GM18502 (cell line): Measurements from ENCODE around the gene TERT.
A peak's percentile ranks its signal among the peaks of the same experiment; 100 is the strongest.
"Not testable (repeated sequence)": the region's sequence is repeated elsewhere in the genome, so short reads cannot be mapped to it uniquely, and the experiment has no call there.

Experiments
- ATAC-seq: cut with Tn5 transposase; IDR thresholded peaks from one replicate; pipeline ENCODE4 v1.9.1; 2021; ENCODE audit warnings: mild to moderate bottlenecking; ENCODE audit not compliant: unreplicated experiment, poor library complexity

The TERT gene

GRCh38 chr5:1294835-1295649, at the start of gene TERT:
TSS of gene TERT (minus strand) at chr5:1295068. CDS start at chr5:1294989, 79 bp downstream.
- no peak for ATAC-seq

GRCh38 chr5:1343931-1344901, 49.3 kb upstream of the TERT start:
- peak; percentile 33 for ATAC-seq

GRCh38 chr5:1343315-1343751, 48.5 kb upstream of the TERT start:
- ATAC-seq = no peak

- ATAC-seq = not testable (repeated sequence)
These were observed 47.8 kb upstream of the TERT start for GRCh38 chr5:1342711-1343110.

GRCh38 chr5:1342268-1342667, 47.4 kb upstream of the TERT start:
- ATAC-seq = no peak

DNA sequence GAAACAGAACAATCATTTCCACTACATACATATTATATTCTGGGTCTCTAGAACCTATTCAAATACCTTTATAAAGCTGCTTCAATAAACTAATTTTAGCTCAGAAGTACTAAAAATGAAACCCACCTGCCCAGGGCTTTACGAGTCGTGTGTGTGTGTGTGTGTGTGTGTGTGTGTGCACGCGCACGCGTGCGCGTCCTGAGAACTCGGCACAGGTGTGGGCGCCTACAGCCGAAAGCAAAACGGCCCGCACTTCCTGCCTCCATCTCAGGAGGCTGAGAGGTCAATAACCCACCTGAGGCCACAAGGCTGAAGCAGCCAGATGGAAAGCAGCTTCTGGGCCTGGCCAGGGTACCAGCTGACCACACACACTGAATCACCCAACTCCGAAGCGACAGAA, 47.0 kb upstream of the TERT start:
- ATAC-seq = no peak

GRCh38 chr5:1339818-1340210, 44.9 kb upstream of the TERT start:
- ATAC-seq = not testable (repeated sequence)

GRCh38 chr5:1339139-1339817, 44.4 kb upstream of the TERT start:
- not testable (repeated sequence) for ATAC-seq

GRCh38 chr5:1338506-1339070, 43.7 kb upstream of the TERT start:
- no peak for ATAC-seq

DNA sequence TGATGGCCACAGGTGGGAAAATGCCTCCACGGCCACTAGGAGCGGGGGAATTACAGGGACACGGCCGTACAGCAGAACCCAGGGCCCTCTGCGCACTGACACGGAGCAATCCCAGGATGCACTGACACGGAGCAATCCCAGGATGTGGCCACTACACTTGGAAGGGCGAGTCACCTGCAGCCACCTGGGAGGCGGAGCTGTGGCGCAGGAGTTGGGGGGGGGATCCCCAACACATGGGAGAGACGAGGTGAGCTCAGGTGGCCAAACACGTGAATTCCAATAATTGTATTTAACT, 43.3 kb upstream of the TERT start:
- no peak for ATAC-seq

DNA sequence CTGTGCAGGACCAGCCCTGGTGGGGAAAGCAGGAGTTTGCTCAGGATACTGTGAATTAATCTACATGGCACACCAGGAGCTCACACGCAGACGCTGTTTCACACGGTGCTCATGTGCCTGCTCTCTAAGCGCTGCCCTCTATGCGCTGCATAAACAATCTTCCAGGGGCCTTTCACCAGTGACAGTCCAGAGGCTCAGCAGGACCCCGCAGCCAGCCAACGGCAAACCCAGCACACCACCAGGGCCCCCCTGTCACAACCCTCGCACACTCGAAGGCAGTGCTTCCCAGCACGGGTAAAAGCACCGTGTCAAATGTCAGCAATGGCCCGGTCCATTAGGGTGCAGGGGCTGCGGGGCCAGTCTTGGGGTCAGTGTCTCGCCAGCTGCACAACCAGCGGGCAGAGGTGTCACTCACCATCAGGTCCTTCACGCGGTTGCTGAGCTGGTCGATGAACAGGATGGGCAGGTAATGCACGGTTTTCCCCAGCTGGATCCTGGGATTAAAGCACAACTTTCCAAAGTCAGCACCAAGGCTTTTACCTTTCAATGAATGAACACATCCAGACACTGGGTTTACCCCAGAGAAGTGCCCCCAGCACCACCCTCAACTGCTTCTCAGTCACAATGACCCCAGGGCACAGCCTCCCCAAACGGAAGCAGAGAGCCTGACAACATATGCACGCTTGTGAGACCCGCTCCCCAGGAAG, 42.8 kb upstream of the TERT start:
- no peak for ATAC-seq

- ATAC-seq = no peak
These were observed 42.1 kb upstream of the TERT start for GRCh38 chr5:1336749-1337488.

DNA sequence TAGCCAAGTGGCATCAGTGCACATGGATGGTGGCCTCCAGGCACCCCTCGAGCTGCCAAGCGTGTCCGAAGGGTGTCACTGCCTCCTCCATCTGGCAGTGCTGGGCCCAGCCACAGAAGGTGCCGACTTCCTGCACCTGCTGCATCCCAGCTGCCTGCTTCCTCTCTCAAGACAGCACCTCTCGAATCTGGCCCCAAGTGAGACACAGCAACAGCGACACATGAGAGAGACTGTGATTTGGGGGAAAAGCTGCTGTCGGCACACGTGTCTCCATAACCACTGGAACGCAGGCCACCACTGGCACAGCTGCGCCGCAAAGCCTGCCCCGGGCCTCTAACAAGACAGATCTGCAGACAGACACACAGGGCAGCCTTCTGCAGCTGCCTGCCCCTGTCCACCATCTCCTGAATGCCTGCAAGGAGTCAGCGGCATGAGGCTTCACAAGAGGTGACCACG, 41.3 kb upstream of the TERT start:
- no peak for ATAC-seq

DNA sequence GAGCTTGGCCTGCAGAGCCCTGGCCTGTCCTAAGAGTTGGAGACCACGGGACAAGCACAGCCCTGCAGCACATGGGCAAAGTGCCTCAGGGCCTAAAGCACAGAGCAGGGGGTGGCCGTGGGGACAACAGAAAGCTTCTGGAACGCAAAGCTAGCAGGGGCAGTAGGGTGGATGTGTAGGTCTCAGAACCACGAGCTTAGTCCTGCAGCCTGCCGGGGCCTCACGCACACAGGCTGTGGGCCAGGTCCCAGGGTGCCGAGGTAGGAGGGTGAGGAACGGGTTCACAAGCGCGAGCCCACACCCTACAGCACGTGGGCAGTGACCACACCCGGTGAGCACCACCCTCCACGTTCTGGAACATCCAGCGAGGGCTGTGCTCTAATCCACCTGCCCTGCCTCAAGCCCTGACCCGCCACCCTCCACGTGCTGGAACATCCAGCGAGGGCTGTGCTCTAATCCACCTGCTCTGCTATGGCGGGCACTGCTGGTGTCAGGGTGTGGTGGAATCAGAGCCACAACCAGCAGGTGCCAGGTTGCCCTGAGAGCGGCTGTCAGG, 40.8 kb upstream of the TERT start:
- no peak for ATAC-seq

DNA sequence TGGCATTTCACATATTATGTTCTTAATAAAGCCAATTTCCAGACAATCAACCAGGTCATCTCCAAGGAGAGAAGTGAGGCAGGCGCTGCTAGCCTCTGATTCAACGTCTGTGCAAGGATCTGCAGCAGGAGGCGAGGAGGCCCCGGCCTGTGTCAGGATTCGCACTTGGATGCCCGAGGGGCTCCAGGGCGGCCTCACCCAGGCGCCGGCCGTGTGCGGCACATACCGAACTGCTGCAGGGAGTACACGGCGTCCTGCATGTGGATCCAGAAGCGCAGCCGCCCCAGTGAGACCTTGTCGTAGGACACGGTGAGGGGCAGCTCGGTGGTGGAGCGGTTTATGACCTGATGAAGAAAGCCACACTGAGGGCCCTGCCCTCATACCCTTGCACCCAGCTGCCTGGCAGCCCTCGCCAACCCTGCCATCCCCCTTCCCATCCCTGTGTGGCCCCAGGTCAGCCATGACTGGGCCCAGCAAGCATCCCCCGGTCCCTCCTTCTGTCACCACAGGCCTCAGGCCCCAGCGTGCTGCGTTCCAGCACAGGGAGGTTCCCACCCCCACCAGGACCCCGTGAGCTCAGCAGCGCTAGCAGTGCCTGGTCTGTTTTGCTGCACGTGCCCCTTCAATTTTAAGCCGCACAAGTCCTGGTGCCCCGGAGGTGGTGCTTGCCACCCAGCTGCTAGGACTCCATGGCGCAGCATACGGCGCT, 40.1 kb upstream of the TERT start:
- no peak for ATAC-seq

DNA sequence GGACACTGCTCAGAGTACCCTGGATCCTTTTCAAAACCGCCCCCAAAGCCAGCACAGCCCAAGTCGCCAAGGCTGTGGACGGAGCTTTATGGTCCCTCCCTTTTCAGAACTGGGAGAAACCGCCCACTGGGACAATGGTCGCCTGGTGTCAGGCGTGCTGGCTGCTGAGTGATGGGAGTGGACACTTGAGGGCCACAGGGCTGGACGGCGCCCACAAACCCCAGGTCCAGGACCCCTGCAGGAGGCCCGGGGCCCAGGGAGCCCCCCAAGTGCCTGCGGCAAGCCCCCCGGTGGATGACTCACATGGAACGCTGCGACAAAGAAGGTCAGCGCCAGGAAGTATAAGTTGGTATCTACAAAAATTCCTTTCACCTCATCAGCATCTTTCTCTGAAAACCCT, 39.1 kb upstream of the TERT start:
- ATAC-seq = no peak

GRCh38 chr5:1333286-1333685, 38.4 kb upstream of the TERT start:
- not testable (repeated sequence) for ATAC-seq

DNA sequence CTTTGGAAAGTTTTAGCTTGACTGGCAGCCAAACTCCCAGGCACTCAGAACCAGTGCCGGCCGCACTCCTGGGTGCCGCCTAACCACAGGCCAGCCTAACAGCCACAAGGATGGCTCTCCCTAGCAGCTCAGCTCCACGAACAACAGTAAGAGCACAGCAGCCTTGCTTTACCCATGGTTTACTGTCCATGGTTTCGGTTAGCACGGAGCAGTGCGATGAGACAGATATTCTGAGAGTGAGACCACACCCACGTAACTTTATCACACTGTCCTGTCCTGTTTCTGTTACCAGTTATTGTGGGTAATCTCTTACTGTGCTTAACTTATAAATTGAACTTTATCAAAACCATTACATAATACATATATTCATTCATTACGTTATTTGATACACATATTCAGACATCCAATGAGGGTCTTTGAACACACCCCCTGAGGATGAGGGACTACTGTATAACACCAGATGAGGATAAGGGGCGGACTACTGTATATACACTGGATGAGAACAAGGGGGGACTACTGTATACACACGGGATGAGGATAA, 37.7 kb upstream of the TERT start:
- no peak for ATAC-seq
